NT2/D1 (cell line): Measurements from ENCODE around the gene LNPK.

Source experiments
- YY1 ChIP-seq: IDR thresholded peaks from 2 replicates; pipeline ENCODE4 v1.6.1; 2011; ENCODE audit not compliant: insufficient read length, insufficient read depth
- ZNF274 ChIP-seq: IDR thresholded peaks from 2 replicates; pipeline ENCODE4 v1.6.1; 2011; ENCODE audit warnings: mild to moderate bottlenecking, low read depth, low read length

GRCh38 chr2:176025932-176026331 is 23.9 kb upstream of the LNPK start:
- TF ChIP-seq YY1 = no peak
- no peak for TF ChIP-seq ZNF274
